ENCODE data around the gene ULK4.

The ULK4 gene

DNA sequence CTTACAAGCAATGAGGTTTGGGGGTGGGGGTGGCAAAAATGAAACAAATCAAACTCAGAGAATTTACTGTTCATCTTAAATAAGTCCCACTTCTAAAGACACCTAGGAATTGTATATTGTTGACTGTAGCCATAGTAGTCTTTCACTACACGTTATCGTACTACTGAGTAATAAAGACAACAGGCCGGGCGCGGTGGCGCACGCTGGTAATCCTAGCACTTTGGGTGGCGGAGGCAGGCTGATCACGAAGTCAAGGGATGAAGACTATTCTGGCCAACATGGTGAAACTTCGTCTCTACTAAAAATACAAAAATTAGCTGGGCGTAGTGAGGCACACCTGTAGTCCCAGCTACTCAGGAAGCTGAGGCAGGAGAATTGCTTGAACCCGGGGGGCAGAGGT is 531.0 kb downstream of the ULK4 start:
- no peak overlapping the region for H3K27ac ChIP-seq (ENCODE audit: low read depth, low read length)
- peaks cover 0 to 6% (median 0%) of the 10 kb centered on the region in 5 donors for H3K9me3 ChIP-seq (ENCODE audit: control insufficient read depth in 5 of 5, low read length in 5 of 5)
- no peaks in the 10 kb centered on the region for H3K4me1 ChIP-seq (ENCODE audit: control insufficient read depth in 5 of 5, insufficient read depth in 5 of 5, low read length in 5 of 5)
- H3K4me3 ChIP-seq (ENCODE audit: low read depth in 1 of 5, low read length in 5 of 5): no peak overlapping the region
- H3K36me3 ChIP-seq (ENCODE audit: control insufficient read depth in 5 of 5, insufficient read depth in 5 of 5, low read length in 5 of 5): no peaks in the 10 kb centered on the region
- H3K27me3 ChIP-seq (ENCODE audit: control insufficient read depth in 5 of 5, insufficient read depth in 4 of 5, low read length in 5 of 5): no peaks in the 10 kb centered on the region
- H3K9ac ChIP-seq (ENCODE audit: low read length in 5 of 5): no peak overlapping the region

DNA sequence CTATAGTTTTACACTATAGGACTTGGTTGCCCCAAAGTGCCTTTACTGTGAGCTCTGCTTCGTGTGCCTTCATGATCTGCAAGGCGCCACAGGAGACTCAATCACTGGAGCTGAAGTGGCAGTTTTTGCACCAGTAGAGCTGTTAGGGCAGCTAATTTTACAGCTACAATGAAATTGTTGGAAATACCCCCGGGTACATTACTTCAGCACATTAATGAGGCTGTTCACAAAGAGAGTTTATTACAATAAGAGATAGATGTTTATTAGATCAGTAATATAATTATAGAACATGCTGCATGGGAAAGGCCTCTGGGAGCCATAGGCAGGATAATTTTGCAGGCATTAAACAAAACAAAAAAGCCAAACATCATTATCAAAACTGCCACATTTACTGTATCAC is 531.5 kb downstream of the ULK4 start:
- H3K4me1 ChIP-seq (ENCODE audit: control insufficient read depth in 5 of 5, insufficient read depth in 5 of 5, low read length in 5 of 5): no peaks in the 10 kb centered on the region
- no peak overlapping the region for H3K9ac ChIP-seq (ENCODE audit: low read length in 5 of 5)
- no peaks in the 10 kb centered on the region for H3K36me3 ChIP-seq (ENCODE audit: control insufficient read depth in 5 of 5, insufficient read depth in 5 of 5, low read length in 5 of 5)
- H3K4me3 ChIP-seq (ENCODE audit: low read depth in 1 of 5, low read length in 5 of 5): no peak overlapping the region
- H3K9me3 ChIP-seq (ENCODE audit: control insufficient read depth in 5 of 5, low read length in 5 of 5): peaks cover 0 to 6% (median 2%) of the 10 kb centered on the region in 5 donors
- no peak overlapping the region for H3K27ac ChIP-seq (ENCODE audit: low read depth, low read length)
- H3K27me3 ChIP-seq (ENCODE audit: control insufficient read depth in 5 of 5, insufficient read depth in 4 of 5, low read length in 5 of 5): no peaks in the 10 kb centered on the region

DNA sequence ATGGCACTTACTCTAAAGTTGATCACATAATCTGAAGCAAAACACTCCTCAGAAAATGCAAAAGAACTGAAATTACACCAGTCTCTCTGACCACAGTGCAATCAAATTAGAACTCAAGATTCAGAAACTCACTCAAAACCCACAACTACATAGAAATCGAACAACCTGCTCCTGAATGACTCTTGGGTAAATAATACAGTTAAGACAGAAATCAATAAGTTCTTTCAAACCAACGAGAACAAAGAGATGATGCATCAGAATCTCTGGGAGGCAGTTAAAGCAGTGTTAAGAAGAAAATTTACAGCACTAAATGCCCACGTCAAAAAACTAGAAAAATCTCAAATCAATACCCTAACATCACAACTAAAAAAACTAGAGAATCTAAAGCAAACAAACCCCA is 535.4 kb downstream of the ULK4 start:
- Histone ChIP-seq H3K27ac (ENCODE audit: low read depth, low read length) (no peak overlapping the region), H3K9me3 (ENCODE audit: control insufficient read depth in 5 of 5, low read length in 5 of 5) (peaks cover 0 to 6% (median 0%) of the 10 kb centered on the region in 5 donors), H3K36me3 (ENCODE audit: control insufficient read depth in 5 of 5, insufficient read depth in 5 of 5, low read length in 5 of 5) (no peaks in the 10 kb centered on the region), H3K27me3 (ENCODE audit: control insufficient read depth in 5 of 5, insufficient read depth in 4 of 5, low read length in 5 of 5) (no peaks in the 10 kb centered on the region), H3K9ac (ENCODE audit: low read length in 5 of 5) (no peak overlapping the region), H3K4me1 (ENCODE audit: control insufficient read depth in 5 of 5, insufficient read depth in 5 of 5, low read length in 5 of 5) (no peaks in the 10 kb centered on the region), H3K4me3 (ENCODE audit: low read depth in 1 of 5, low read length in 5 of 5) (no peak overlapping the region)

DNA sequence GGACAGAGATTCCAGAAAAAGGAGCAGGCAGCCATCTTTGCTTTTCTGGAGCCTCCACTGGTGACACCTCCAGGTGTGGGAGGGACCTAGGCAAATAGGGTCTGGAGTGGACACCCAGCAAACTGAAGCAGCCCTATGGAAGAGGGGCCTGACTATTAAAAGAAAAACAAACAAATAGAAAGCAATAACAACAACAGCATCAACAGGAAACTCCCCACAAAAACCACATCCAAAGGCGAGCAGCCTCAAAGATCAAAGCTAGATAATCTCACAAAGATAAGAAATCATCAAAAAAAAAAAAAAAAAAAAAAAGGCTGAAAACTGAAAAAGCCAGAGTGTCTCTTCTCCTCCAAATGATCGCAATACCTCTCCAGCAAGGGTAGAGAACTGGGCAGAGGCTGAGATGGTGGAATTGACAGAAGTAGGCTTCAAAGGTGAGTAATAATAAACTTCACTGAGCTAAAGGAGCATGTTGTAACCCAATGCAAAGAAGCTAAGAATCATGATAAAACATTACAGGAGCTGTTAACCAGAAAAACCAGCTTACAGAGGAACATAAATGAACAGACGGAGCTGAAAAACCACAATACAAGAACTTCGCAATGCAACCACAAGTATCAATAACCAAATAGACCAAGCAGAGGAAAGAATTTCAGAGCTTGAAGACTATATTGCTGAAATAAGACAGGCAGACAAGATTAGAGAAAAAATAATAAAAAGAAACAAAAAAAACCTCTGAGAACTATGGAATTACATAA is 537.2 kb downstream of the ULK4 start:
- Histone ChIP-seq H3K4me3 (ENCODE audit: low read depth in 1 of 5, low read length in 5 of 5) (no peak overlapping the region), H3K27me3 (ENCODE audit: control insufficient read depth in 5 of 5, insufficient read depth in 4 of 5, low read length in 5 of 5) (no peaks in the 10 kb centered on the region), H3K9ac (ENCODE audit: low read length in 5 of 5) (no peak overlapping the region)

DNA sequence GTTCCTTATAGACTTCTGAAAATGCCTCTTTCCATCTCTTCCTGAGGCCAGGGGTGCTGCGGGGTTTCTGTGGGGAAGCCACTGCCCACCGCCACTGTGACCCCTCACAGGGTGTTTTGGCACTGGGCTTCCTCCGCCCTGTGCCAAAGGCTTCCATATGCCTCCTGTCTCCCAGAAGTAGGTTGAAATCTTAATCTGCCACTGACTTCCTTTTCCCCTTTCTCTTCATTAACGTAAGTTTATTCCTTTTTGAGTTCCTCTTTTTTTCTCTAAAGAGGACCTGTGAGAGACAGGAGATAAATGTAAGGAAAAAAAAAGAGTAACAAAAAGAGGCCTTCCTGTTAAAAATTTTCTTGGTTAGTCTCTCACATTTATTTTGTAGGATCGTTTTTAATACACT is 542.1 kb downstream of the ULK4 start:
- no peaks in the 10 kb centered on the region for H3K9me3 ChIP-seq (ENCODE audit: control insufficient read depth in 5 of 5, low read length in 5 of 5)
- H3K27me3 ChIP-seq (ENCODE audit: control insufficient read depth in 5 of 5, insufficient read depth in 4 of 5, low read length in 5 of 5): no peaks in the 10 kb centered on the region
- no peaks in the 10 kb centered on the region for H3K36me3 ChIP-seq (ENCODE audit: control insufficient read depth in 5 of 5, insufficient read depth in 5 of 5, low read length in 5 of 5)
- no peak overlapping the region for H3K27ac ChIP-seq (ENCODE audit: low read depth, low read length)
- H3K9ac ChIP-seq (ENCODE audit: low read length in 5 of 5): no peak overlapping the region
- H3K4me3 ChIP-seq (ENCODE audit: low read depth in 1 of 5, low read length in 5 of 5): no peak overlapping the region
- no peaks in the 10 kb centered on the region for H3K4me1 ChIP-seq (ENCODE audit: control insufficient read depth in 5 of 5, insufficient read depth in 5 of 5, low read length in 5 of 5)

More for the DNA sequence above, 537.2 kb downstream of the ULK4 start:
- H3K27ac ChIP-seq (ENCODE audit: low read depth, low read length): no peak overlapping the region
- H3K9me3 ChIP-seq (ENCODE audit: control insufficient read depth in 5 of 5, low read length in 5 of 5): peaks cover 0 to 6% (median 0%) of the 10 kb centered on the region in 5 donors
- no peaks in the 10 kb centered on the region for H3K4me1 ChIP-seq (ENCODE audit: control insufficient read depth in 5 of 5, insufficient read depth in 5 of 5, low read length in 5 of 5)
- H3K36me3 ChIP-seq (ENCODE audit: control insufficient read depth in 5 of 5, insufficient read depth in 5 of 5, low read length in 5 of 5): no peaks in the 10 kb centered on the region

DNA sequence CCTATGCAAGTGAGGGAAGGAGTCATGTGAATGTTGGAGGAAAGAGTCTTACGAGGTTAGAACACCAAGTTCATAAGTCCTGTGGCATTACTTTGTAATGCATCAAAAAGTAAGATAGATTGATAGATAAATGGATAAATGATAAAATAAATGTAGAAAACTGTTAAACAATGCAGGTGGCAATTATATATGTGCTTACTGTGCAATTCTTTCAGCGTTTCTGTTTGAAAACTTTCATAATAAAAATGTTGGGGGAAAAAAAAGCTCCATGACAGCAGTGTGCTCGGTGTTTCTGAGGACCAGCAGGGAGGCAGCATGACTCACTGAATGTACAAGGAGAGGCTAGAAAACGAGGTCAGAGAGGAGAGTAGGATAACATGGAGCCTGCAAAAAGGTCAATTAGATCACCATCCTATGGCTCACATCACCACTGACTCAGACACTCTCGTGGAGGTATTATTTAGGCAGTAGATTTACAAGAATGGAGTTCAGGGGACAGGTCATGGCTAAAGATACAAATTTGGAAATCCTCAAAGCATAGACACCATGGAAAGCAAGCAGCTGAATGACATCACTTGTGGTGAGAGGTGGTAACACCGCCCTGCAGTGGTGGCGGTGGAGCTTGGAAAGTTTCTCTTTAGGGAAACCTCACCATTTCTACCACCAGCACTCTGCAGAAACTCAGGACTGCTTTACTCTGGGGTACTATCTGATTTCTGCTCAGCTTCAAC is 542.8 kb downstream of the ULK4 start:
- H3K9ac ChIP-seq (ENCODE audit: low read length in 5 of 5): no peak overlapping the region
- no peak overlapping the region for H3K4me3 ChIP-seq (ENCODE audit: low read depth in 1 of 5, low read length in 5 of 5)
- no peaks in the 10 kb centered on the region for H3K4me1 ChIP-seq (ENCODE audit: control insufficient read depth in 5 of 5, insufficient read depth in 5 of 5, low read length in 5 of 5)
- no peaks in the 10 kb centered on the region for H3K9me3 ChIP-seq (ENCODE audit: control insufficient read depth in 5 of 5, low read length in 5 of 5)
- no peaks in the 10 kb centered on the region for H3K27me3 ChIP-seq (ENCODE audit: control insufficient read depth in 5 of 5, insufficient read depth in 4 of 5, low read length in 5 of 5)
- no peaks in the 10 kb centered on the region for H3K36me3 ChIP-seq (ENCODE audit: control insufficient read depth in 5 of 5, insufficient read depth in 5 of 5, low read length in 5 of 5)
- H3K27ac ChIP-seq (ENCODE audit: low read depth, low read length): no peak overlapping the region

DNA sequence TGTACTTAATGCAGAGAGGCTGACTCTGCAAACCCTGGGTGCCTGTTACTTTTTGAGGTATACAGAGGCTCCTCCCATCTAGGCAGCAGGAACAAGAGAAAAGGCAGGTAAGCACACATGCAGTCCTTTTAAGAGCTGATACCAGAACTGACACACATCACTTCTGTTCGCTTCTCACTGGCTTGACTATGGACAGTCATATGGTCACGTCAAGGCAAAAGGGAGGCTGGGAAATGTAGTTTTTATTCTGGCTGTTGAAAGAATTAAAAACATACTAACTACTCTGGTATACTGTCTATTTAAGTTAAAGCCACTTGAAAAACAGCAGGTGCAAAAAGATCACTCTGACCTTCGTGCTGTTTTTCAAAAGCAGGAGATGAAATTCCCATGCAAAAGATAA is 544.3 kb downstream of the ULK4 start:
- no peak overlapping the region for H3K4me3 ChIP-seq (ENCODE audit: low read depth in 1 of 5, low read length in 5 of 5)
- no peaks in the 10 kb centered on the region for H3K36me3 ChIP-seq (ENCODE audit: control insufficient read depth in 5 of 5, insufficient read depth in 5 of 5, low read length in 5 of 5)
- H3K27ac ChIP-seq (ENCODE audit: low read depth, low read length): no peak overlapping the region
- no peaks in the 10 kb centered on the region for H3K27me3 ChIP-seq (ENCODE audit: control insufficient read depth in 5 of 5, insufficient read depth in 4 of 5, low read length in 5 of 5)
- H3K9ac ChIP-seq (ENCODE audit: low read length in 5 of 5): no peak overlapping the region
- no peaks in the 10 kb centered on the region for H3K9me3 ChIP-seq (ENCODE audit: control insufficient read depth in 5 of 5, low read length in 5 of 5)
- no peaks in the 10 kb centered on the region for H3K4me1 ChIP-seq (ENCODE audit: control insufficient read depth in 5 of 5, insufficient read depth in 5 of 5, low read length in 5 of 5)

DNA sequence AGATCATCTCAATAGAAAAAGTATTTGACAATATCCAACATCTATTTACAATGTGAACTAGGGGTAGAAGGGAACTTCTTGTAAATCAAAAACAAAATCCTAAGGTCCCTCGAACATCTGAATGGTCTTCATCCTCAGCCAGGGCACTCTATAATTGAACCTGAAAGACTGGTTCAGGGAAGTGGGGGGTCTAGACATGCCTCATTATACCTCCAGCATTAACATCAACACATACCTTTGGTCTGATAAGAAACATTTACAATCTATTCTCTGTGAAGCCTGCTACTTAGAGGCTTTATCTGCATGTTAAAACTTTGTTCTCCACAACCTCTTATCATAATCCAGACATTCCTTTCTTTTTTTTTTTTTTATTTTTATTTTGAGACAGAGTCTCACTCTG is 550.8 kb downstream of the ULK4 start:
- H3K4me3 ChIP-seq (ENCODE audit: low read depth in 1 of 5, low read length in 5 of 5): no peak overlapping the region
- H3K27me3 ChIP-seq (ENCODE audit: control insufficient read depth in 5 of 5, insufficient read depth in 4 of 5, low read length in 5 of 5): no peaks in the 10 kb centered on the region
- no peaks in the 10 kb centered on the region for H3K4me1 ChIP-seq (ENCODE audit: control insufficient read depth in 5 of 5, insufficient read depth in 5 of 5, low read length in 5 of 5)
- H3K27ac ChIP-seq (ENCODE audit: low read depth, low read length): no peak overlapping the region
- H3K9ac ChIP-seq (ENCODE audit: low read length in 5 of 5): no peak overlapping the region
- no peaks in the 10 kb centered on the region for H3K9me3 ChIP-seq (ENCODE audit: control insufficient read depth in 5 of 5, low read length in 5 of 5)
- no peaks in the 10 kb centered on the region for H3K36me3 ChIP-seq (ENCODE audit: control insufficient read depth in 5 of 5, insufficient read depth in 5 of 5, low read length in 5 of 5)

DNA sequence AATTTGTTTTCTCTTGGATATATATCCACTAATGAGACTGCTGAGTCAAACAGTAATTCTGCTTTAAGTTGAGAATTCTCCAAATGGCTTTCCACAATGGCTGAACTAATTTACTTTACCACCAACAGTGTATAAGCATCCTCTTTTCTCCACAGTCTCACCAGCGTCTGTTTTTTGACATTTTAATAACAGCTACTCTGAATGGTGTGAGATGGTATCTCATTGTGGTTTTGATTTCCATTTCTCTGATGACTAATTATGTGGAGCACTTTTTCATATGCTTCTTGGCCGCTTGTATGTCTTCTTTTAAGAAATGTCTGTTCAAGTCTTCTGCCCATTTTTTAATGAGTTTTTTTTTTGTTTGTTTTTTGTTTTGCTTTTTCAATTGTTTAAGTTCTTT is 556.4 kb downstream of the ULK4 start:
- no peak overlapping the region for H3K9ac ChIP-seq (ENCODE audit: low read length in 5 of 5)
- H3K9me3 ChIP-seq (ENCODE audit: control insufficient read depth in 5 of 5, low read length in 5 of 5): no peaks in the 10 kb centered on the region
- no peaks in the 10 kb centered on the region for H3K4me1 ChIP-seq (ENCODE audit: control insufficient read depth in 5 of 5, insufficient read depth in 5 of 5, low read length in 5 of 5)
- no peak overlapping the region for H3K4me3 ChIP-seq (ENCODE audit: low read depth in 1 of 5, low read length in 5 of 5)
- H3K27me3 ChIP-seq (ENCODE audit: control insufficient read depth in 5 of 5, insufficient read depth in 4 of 5, low read length in 5 of 5): no peaks in the 10 kb centered on the region
- no peak overlapping the region for H3K27ac ChIP-seq (ENCODE audit: low read depth, low read length)
- H3K36me3 ChIP-seq (ENCODE audit: control insufficient read depth in 5 of 5, insufficient read depth in 5 of 5, low read length in 5 of 5): no peaks in the 10 kb centered on the region

DNA sequence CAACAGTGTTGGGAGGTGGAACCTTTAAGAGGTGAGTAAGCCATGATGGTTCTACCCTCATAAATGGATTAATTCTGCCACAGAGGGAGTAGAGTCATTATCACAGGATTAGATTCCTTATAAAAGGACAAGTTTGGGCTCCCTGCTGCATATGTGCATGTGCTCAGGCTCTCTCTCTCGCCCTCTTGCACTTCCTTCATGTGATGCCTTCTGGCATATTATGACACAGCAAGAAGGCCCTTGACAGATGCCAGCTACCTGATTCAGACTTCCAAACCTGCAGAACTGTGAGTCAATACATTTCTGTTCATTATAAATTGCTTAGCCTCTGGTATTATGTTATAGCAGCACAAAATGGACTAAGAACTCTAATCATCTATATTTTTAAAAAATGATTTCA is 557.3 kb downstream of the ULK4 start:
- Histone ChIP-seq H3K4me1 (ENCODE audit: control insufficient read depth in 5 of 5, insufficient read depth in 5 of 5, low read length in 5 of 5) (no peaks in the 10 kb centered on the region), H3K27ac (ENCODE audit: low read depth, low read length) (no peak overlapping the region), H3K27me3 (ENCODE audit: control insufficient read depth in 5 of 5, insufficient read depth in 4 of 5, low read length in 5 of 5) (no peaks in the 10 kb centered on the region), H3K36me3 (ENCODE audit: control insufficient read depth in 5 of 5, insufficient read depth in 5 of 5, low read length in 5 of 5) (no peaks in the 10 kb centered on the region), H3K9ac (ENCODE audit: low read length in 5 of 5) (no peak overlapping the region), H3K9me3 (ENCODE audit: control insufficient read depth in 5 of 5, low read length in 5 of 5) (no peaks in the 10 kb centered on the region), H3K4me3 (ENCODE audit: low read depth in 1 of 5, low read length in 5 of 5) (no peak overlapping the region)
